Measurements from ENCODE around the gene SMIM10.
"Not testable (repeated sequence)": the region's sequence is repeated elsewhere in the genome, so short reads cannot be mapped to it uniquely, and the experiment has no call there.

Gene SMIM10

GRCh38 chrX:134990801-134991481 lies at the start of gene SMIM10:
Gene SMIM10 (plus strand): TSS chrX:134990991. CDS start chrX:134991096, 105 bp downstream.
- in situ Hi-C loops (cut with HindIII; ENCODE audit: low sequenced_read_pairs): no loop called here

GRCh38 chrX:134946364-134946763 lies 44.4 kb upstream of the SMIM10 start:
- in situ Hi-C loops (cut with HindIII; ENCODE audit: low sequenced_read_pairs): not testable (repeated sequence)

- in situ Hi-C loops (cut with HindIII; ENCODE audit: low sequenced_read_pairs): no loop called here
These were observed 42.2 kb upstream of the SMIM10 start for GRCh38 chrX:134948333-134949241.

GRCh38 chrX:134949271-134949670 lies 41.5 kb upstream of the SMIM10 start:
- in situ Hi-C loops (cut with HindIII; ENCODE audit: low sequenced_read_pairs): no loop called here

GRCh38 chrX:134957836-134958235 lies 33.0 kb upstream of the SMIM10 start:
- in situ Hi-C loops (cut with HindIII; ENCODE audit: low sequenced_read_pairs): no loop called here

GRCh38 chrX:134960366-134960765 lies 30.4 kb upstream of the SMIM10 start:
- in situ Hi-C loops (cut with HindIII; ENCODE audit: low sequenced_read_pairs): not testable (repeated sequence)

GRCh38 chrX:134963041-134963440 lies 27.8 kb upstream of the SMIM10 start:
- in situ Hi-C loops (cut with HindIII; ENCODE audit: low sequenced_read_pairs): no loop called here

- in situ Hi-C loops (cut with HindIII; ENCODE audit: low sequenced_read_pairs): no loop called here
These were observed 21.1 kb upstream of the SMIM10 start for GRCh38 chrX:134969726-134970125.

- in situ Hi-C loops (cut with HindIII; ENCODE audit: low sequenced_read_pairs): no loop called here
These were observed 18.9 kb upstream of the SMIM10 start for GRCh38 chrX:134971926-134972325.

GRCh38 chrX:134975516-134975915 lies 15.3 kb upstream of the SMIM10 start:
- in situ Hi-C loops (cut with HindIII; ENCODE audit: low sequenced_read_pairs): no loop called here

- in situ Hi-C loops (cut with HindIII; ENCODE audit: low sequenced_read_pairs): loop anchor here (5.0 kb wide), 1 partner anchor 70 kb away; the partner anchor contains the start of gene RTL8A
These were observed 8.9 kb upstream of the SMIM10 start for GRCh38 chrX:134981910-134982309.

- in situ Hi-C loops (cut with HindIII; ENCODE audit: low sequenced_read_pairs): loop anchor here (5.0 kb wide), 1 partner anchor 70 kb away; the partner anchor contains the start of gene RTL8A
These were observed 8.0 kb upstream of the SMIM10 start for GRCh38 chrX:134982748-134983147.

GRCh38 chrX:134985479-134985878 lies 5.3 kb upstream of the SMIM10 start:
- in situ Hi-C loops (cut with HindIII; ENCODE audit: low sequenced_read_pairs): no loop called here

- in situ Hi-C loops (cut with HindIII; ENCODE audit: low sequenced_read_pairs): no loop called here
These were observed 353 bp upstream of the SMIM10 start for GRCh38 chrX:134990475-134990800.

GRCh38 chrX:134997646-134998045 lies 6.9 kb downstream of the SMIM10 start:
- in situ Hi-C loops (cut with HindIII; ENCODE audit: low sequenced_read_pairs): no loop called here

GRCh38 chrX:134998246-134998645 lies 7.5 kb downstream of the SMIM10 start:
- in situ Hi-C loops (cut with HindIII; ENCODE audit: low sequenced_read_pairs): no loop called here

GRCh38 chrX:134999469-134999868 lies 8.7 kb downstream of the SMIM10 start:
- in situ Hi-C loops (cut with HindIII; ENCODE audit: low sequenced_read_pairs): no loop called here

- in situ Hi-C loops (cut with HindIII; ENCODE audit: low sequenced_read_pairs): no loop called here
These were observed 9.7 kb downstream of the SMIM10 start for GRCh38 chrX:135000516-135000915.

GRCh38 chrX:135003876-135004623 lies 13.3 kb downstream of the SMIM10 start:
- in situ Hi-C loops (cut with HindIII; ENCODE audit: low sequenced_read_pairs): no loop called here

- in situ Hi-C loops (cut with HindIII; ENCODE audit: low sequenced_read_pairs): no loop called here
These were observed 15.4 kb downstream of the SMIM10 start for GRCh38 chrX:135006187-135006586.

GRCh38 chrX:135009057-135009610 lies 18.3 kb downstream of the SMIM10 start:
- in situ Hi-C loops (cut with HindIII; ENCODE audit: low sequenced_read_pairs): no loop called here

Measured in endothelial cell of hepatic sinusoid (primary cell).